Activated CD4-positive, CD25-positive, alpha-beta regulatory T cell treated with anti-CD3 and anti-CD28 coated beads, Interleukin-2, amount 50 U/mL, for 24 hours (primary cell): ENCODE results near the gene SLC32A1.

Experiments used
- ATAC-seq, 2 donors: fragments of 150-1000 bp; cut with Tn5 transposase; one replicate each; pipeline ENCODE4 v1.10.0; 2021; ENCODE audit warnings: mild to moderate bottlenecking in 1 of 2, moderate library complexity in 1 of 2

Gene SLC32A1

DNA sequence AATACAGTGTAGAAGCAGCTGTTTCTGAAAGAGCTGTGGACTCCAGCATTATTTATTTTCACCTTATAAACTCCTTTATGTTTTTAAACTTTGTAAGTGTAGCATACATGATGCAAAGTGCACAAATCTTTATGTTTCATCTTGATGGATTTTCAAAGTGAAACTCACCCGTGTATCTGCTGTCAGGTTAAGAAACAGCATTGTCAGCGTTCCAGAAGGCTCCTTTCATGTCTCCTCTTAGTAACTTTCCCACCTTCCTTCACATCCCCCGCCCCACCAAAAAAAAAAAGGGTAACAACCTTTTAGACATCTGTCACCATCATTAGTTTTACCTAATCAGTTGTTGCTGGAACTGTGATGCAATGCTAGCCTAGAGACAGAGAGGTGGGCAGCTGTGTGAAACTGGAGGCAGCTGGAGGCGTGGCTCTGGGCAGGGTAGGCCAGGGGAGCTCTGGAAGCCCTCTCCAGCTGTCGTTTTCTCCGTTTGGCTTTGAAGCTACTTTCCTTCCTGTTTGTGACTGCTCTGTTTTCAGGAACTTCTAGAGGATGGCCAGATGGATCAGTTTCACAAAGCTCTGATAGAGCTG is 31.1 kb downstream of the SLC32A1 start:
- ATAC-seq, result no peak

DNA sequence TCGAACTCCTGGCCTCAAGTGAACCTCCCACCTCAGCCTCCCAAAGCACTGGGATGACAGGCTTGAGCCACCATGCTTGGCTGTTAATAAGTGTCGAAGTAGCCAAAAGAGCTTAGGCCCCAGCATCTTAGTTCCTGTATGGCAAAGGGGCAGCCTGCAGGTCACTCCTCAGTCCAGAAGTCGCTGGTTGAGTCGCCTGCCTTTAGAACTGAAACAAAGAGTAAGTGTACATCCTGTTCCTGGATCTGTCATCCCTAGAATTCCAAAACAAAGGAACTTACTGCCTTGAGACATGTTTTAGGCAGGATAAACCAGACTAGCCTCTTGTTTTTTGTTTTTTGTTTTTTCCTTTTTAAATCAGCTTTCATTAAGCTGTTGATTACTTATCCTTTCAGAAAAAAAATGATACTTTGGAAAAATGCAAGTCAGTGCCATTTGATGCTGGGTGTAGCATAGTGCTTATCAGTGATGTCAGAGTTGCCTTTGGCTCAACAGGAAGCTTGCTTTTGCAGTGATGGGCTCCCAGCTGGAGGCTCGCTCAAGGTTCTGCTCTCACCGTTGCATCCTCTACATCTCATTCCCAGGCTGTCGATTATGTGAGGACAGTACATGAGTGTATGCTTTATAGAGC is 33.0 kb downstream of the SLC32A1 start:
- ATAC-seq, result no peak

DNA sequence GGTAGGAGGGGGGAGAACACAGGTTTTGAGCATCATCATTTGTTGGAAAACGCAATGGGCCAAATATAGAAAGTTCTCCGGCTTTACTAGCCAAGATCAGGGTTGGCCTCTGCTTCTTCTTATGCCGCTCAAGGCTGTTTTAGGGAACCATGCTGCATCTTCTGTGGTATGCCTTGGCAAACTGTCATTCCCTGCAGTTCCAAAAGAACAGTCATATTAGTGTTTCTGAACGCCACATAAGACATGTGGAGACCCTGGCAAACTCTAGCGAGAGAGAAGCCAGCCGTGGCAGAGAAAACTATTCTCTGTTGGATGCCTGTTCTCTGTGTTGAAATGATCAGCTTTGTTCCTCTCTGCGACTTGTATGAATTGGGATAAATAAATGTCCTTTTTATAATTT is 34.8 kb downstream of the SLC32A1 start:
- ATAC-seq, result no peak

DNA sequence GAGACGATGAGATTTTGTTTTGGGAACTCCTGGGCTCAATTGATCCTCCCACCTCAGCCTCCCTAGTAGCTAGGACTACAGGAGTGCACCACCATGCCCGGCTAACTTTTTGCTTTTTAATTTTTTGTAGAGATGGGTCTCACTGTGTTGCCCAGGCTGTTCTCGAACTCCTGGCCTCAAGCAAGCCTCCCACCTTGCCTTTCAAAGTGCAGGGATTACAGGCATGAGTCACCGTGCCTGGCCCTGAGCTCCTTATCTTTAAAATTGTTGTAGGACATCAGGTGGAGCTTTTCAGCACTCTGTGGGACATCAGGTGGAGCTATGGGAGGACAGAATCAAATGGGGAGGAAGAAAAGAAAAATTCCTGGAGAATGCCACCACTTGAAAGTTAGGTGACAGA is 36.7 kb downstream of the SLC32A1 start:
- ATAC-seq, result no peak

DNA sequence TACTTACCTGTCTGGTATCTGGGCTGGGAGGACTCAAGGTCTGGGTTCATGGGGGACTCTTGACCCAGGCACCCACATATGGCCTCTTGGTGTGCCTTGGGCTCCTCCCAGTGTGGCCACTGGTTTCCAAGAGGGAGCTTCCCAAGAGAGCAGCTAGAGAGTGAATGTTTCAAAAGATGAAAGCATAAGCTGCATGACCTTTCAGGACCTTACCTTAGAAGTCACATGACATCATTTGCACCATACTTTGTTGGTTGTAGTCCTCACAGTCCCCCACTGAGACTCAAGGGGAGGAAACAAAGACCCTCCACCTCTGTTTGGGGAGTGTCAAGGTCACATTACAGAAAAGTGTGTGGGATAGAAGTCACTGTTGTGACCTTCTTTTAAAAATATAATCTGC is 37.9 kb downstream of the SLC32A1 start:
- no peak for ATAC-seq

DNA sequence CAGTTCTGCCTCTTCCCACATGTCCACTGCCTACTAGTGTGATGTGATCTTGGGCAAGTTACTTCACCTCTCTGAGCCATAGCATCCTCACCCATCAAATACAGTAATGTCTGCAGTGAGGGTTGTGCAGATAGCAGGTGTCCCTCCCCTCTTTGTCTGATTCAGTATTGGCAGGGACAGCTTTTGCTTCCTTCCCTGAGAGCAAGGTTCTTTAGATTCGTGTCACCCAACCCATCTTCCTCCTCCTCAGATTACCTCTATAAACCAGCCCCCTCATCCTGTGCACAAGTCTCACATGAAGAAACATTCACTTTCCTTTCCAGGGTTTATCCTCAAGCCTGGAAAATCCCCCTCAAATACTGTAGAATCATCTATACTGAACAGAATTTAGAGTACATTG is 39.3 kb downstream of the SLC32A1 start:
- no peak for ATAC-seq

DNA sequence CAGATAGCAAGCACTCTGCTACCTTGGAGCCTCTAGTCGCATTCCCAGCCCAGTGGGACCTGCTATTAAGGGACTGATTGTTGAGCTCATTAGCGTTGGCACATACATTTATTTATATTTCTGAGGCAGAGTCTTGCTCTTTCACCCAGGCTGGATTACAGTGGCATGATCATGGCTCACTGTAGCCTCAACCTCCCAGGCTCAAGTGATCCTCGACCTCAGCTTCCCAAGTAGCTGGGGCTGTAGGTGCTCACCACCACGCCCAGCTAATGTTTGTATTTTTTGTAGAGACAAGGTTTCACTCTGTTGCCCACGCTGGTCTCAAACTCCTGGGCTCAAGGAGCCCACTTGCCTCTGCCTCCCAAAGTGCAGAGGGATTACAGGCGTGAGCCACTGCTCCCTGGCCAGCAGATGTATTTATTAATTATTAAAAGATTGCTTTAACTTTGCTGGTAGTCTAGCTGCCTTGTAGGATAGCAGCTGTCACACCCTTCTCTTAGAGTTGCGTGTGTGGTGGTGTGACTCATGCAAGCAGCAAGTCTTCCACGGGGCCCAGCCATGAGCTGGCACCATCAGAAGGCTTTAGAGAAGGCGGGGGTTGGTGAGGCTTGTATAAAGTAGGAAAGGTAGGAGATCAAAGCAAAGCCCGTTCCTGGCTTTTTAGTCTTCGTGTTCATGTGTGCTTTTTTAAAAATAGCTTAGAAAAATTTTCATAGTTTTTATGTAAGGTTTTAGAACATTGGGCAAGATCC is 40.5 kb downstream of the SLC32A1 start:
- peak; percentile 100 for ATAC-seq

DNA sequence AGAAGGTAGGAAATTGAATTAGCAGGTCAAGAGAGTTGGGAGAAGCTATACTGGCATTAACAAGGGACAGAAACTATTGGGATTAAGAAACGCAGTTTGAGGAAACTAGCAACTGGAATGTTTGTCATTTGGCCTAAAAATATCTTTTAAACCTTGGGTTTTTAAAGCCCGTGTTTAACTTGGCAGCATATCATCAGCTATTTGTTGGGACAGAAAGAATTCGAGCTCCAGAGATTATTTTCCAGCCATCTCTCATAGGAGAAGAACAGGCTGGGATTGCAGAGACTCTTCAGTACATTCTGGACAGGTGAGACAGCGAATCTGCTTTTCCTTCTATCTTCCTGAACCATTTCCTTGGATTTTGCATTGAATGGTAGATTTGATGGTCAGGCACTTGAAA is 41.8 kb downstream of the SLC32A1 start:
- no peak for ATAC-seq

DNA sequence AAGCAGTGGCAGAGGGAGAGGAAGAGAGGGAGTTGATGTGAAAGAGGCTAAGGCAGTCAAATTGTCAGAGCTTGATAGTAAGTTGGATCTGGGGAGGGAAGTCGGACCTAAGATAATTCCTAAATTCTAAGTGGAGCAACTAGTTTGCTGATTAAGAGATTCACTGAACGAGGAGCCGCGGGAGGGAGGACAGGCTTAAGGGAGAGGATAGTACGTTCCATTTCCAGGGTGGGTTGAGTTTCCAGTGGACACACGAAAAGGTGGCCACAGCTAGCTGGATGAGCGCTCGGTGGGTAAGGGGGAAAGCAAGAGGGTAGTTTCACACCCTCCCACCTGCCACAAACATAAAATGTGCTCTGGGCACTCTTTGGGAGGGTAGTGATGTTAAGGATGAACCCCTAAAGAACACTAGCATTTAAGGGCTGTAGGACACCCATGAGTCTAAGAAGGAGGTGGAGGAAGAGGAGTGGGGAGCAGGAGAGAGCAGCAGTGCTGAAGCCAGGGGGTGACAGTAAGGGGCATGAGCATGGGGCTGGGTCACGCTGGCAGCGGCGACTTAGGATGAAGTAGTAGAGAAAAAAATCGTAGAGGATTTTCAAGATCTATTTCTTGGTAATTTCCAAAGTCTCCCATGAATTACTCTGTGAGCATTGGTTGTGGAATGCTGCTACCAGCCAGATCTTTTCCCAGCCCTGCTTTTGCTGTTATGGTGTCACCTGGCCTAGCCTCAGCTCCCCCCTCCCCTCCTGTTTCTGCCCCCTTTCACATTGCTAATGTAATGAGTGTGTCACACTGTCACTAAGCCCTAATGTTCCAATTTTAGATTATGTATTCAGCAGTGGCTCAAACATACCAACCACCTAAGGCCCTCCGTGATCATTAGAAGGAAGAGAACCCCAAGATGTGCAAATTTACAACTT is 45.4 kb downstream of the SLC32A1 start:
- no peak for ATAC-seq

DNA sequence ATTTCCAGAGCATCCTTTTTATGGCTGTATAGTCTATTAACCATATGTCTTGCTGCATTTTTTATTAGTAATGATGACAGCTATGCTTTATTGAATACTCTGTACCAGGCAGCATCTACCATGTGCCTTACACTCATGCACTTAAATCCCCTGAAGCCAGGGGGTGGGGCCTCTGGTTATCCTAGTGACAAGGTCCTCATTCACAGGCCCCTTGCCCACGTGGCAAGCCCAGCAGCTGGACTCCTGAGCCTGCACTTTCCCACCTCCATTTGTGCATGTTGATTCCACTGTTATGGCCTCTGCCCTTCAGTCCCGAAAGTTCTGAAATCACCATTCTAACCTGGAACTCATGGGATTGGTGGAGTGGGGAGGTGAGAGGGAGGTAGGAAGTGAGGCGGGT is 46.3 kb downstream of the SLC32A1 start:
- no peak for ATAC-seq

DNA sequence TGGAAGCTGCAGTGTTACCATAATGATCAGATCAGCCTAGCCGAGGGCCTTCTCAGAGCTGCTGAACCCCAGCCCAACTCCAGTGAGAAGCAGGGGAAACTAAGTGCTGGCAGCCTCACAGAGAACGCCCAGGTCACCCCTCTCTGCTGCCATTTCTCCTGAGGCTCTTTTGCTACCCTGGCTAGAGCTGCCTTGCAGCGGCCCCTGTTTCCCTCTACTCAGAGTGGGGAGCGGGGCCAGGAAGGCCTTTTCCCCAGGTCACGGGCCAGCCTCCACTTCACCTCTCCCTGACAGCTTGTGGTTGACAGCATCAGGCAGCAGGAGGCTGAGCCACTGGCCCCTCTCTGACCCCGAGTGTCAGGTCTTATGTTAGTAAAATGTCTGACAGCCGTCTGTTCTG is 46.7 kb downstream of the SLC32A1 start:
- ATAC-seq, result no peak

DNA sequence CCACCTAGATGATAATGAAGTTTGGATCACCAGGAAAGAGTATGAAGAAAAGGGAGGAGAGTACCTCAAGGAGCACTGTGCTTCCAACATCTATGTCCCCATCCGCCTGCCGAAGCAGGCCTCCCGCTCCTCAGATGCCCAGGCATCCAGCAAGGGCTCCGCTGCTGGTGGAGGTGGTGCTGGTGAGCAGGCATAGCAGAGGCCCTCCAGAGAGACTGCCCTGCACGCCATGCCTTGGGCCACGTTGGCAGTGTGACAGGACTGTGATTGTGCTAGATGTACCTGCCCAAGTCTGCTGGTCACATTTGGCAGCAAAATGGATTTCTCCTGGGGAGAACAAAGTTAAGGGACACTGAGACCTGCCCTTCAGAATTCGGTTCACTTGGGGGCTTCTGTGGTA is 47.3 kb downstream of the SLC32A1 start:
- ATAC-seq, result no peak

DNA sequence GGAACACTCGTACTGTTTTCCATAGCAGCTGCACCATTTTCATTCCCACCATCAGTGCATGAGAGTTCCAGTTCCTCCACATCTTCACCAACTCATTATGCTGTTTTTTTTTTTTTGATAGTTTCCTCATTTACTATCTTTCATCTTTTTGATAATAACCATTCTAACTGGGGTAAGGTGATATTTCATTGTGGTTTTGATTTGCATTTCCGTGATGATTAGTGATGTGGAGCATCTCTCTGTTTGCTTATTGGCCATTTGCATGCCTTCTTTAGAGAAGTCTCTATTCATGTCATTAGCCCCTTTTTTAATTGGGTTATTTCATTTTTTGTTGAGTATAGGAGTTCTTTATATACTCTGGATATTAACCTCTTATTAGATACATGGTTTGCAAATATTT is 49.9 kb downstream of the SLC32A1 start:
- no peak for ATAC-seq

DNA sequence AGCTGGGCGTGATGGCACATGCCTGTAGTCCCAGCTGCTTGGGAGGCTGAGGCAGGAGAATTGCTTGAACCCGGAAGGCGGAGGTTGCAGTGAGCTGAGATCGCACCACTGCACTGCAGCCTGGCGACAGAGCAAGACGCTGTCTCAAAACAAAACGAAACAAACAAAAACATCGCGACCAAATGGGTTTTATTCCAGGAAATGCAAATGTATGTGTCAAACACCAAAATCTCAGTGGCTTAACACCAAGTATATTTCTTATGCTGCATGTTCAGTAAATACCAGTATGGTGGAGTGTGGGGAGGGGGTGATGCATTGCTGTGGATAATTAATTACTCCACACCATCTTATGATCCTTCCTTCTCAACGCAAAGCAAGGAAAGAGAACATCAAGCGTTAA is 52.1 kb downstream of the SLC32A1 start:
- no peak for ATAC-seq
